Neural cell (in vitro differentiated cells): Measurements from ENCODE around the gene SDCCAG8. TPM values are rescaled to one million over a fixed set of nuclear protein-coding genes. Genes with fewer than 3 reads are reported as not detected.

Experiments used
- H2AFZ ChIP-seq: fragments of 200-600, 300-800 bp; sonication (generic), shearing (Covaris generic); 2 replicates; pipeline ENCODE4 v1.6.0; 2014; ENCODE audit warnings: low read depth, mild to moderate bottlenecking, antibody characterized with exemption, low read length, moderate library complexity
- H3F3A ChIP-seq: fragments of 200-600 bp; shearing (Covaris generic); 2 replicates; pipeline ENCODE4 v1.6.1; 2016; ENCODE audit warnings: mild to moderate bottlenecking, moderate library complexity, mixed read lengths, antibody characterized with exemption, low read length; ENCODE audit not compliant: insufficient read depth, poor library complexity, severe bottlenecking
- H3K27ac ChIP-seq: fragments of 200-600, 300-800 bp; sonication (generic), shearing (Covaris generic); 2 replicates; pipeline ENCODE4 v1.5.1; 2014; ENCODE audit warnings: mild to moderate bottlenecking, low read length, moderate library complexity
- H3K27me3 ChIP-seq: fragments of 300-800, 200-600 bp; sonication (generic), shearing (Covaris generic); 2 replicates; pipeline ENCODE4 v1.6.0; 2014; ENCODE audit warnings: mild to moderate bottlenecking, low read depth, low read length, moderate library complexity; ENCODE audit not compliant: insufficient read depth
- H3K36me3 ChIP-seq: fragments of 300-800, 200-600 bp; sonication (generic), shearing (Covaris generic); 2 replicates; pipeline ENCODE4 v1.5.1; 2014; ENCODE audit warnings: mild to moderate bottlenecking, antibody characterized with exemption, low read length, moderate library complexity; ENCODE audit not compliant: insufficient read depth
- H3K4me2 ChIP-seq: fragments of 300-800, 200-600 bp; sonication (generic), shearing (Covaris generic); 2 replicates; pipeline ENCODE4 v1.6.0; 2014; ENCODE audit warnings: mild to moderate bottlenecking, low read length
- H3K4me3 ChIP-seq: fragments of 300-800, 200-600 bp; sonication (generic), shearing (Covaris generic); 2 replicates; pipeline ENCODE4 v1.5.1; 2014; ENCODE audit warnings: mild to moderate bottlenecking, low read length, moderate library complexity
- H3K79me2 ChIP-seq: fragments of 200-600 bp; shearing (Covaris generic); replicated peaks from 2 replicates; pipeline ENCODE4 v1.6.0; 2014; ENCODE audit warnings: mild to moderate bottlenecking, low read length, moderate library complexity; ENCODE audit not compliant: insufficient read depth
- H3K9ac ChIP-seq: fragments of 300-800, 200-600 bp; sonication (generic), shearing (Covaris generic); 2 replicates; pipeline ENCODE4 v1.6.1; 2016; ENCODE audit warnings: mild to moderate bottlenecking, low read length, mixed read lengths
- H3K9me2 ChIP-seq: fragments of 200-600 bp; shearing (Covaris generic); 2 replicates; pipeline ENCODE4 v1.6.1; 2016; ENCODE audit warnings: mild to moderate bottlenecking, low read length, mixed read lengths; ENCODE audit not compliant: insufficient read depth
- H3K9me3 ChIP-seq: fragments of 200-600, 300-800 bp; sonication (generic), shearing (Covaris generic); 2 replicates; pipeline ENCODE4 v1.6.1; 2016; ENCODE audit warnings: mild to moderate bottlenecking, mixed run types, low read length, moderate library complexity, mixed read lengths
- H4K20me1 ChIP-seq: fragments of 200-600 bp; shearing (Covaris generic); 2 replicates; pipeline ENCODE4 v1.6.1; 2016; ENCODE audit warnings: mild to moderate bottlenecking, mixed run types; ENCODE audit not compliant: insufficient read depth
- CTCF ChIP-seq: fragments of 450-650 bp; IDR thresholded peaks from 2 replicates; pipeline ENCODE4 v1.5.1; 2014; ENCODE audit warnings: antibody characterized with exemption, mild to moderate bottlenecking, moderate library complexity; ENCODE audit not compliant: poor library complexity, severe bottlenecking
- EP300 ChIP-seq: fragments of 450-650 bp; conservative IDR thresholded peaks from 2 replicates; pipeline ENCODE4 v1.6.1; 2014; ENCODE audit warnings: antibody characterized with exemption, mild to moderate bottlenecking, moderate library complexity; ENCODE audit not compliant: poor library complexity, severe bottlenecking
- EZH2 ChIP-seq: fragments of 200-600, 300-800 bp; shearing (Covaris generic), sonication (generic); IDR thresholded peaks from 2 replicates; pipeline ENCODE4 v1.6.1; 2014; ENCODE audit warnings: antibody characterized with exemption, low read length, borderline replicate concordance, mild to moderate bottlenecking; ENCODE audit not compliant: insufficient read depth, poor library complexity, severe bottlenecking
- MXI1 ChIP-seq: fragments of 450-650 bp; conservative IDR thresholded peaks from 2 replicates; pipeline ENCODE4 v1.6.1; 2014; ENCODE audit warnings: antibody characterized with exemption, mild to moderate bottlenecking; ENCODE audit not compliant: poor library complexity, severe bottlenecking
- POLR2AphosphoS5 ChIP-seq: IDR thresholded peaks from 2 replicates; pipeline ENCODE4 v1.6.1; 2012
- RAD21 ChIP-seq: fragments of 450-650 bp; conservative IDR thresholded peaks from 2 replicates; pipeline ENCODE4 v1.6.1; 2014; ENCODE audit warnings: antibody characterized with exemption, mild to moderate bottlenecking, moderate library complexity
- REST ChIP-seq: IDR thresholded peaks from 2 replicates; pipeline ENCODE4 v1.6.1; 2012; ENCODE audit warnings: borderline replicate concordance
- SMC3 ChIP-seq: fragments of 450-650 bp; conservative IDR thresholded peaks from 2 replicates; pipeline ENCODE4 v1.6.1; 2014; ENCODE audit warnings: antibody characterized with exemption, mild to moderate bottlenecking, moderate library complexity; ENCODE audit not compliant: poor library complexity
- TAF1 ChIP-seq: IDR thresholded peaks from 2 replicates; pipeline ENCODE4 v1.6.1; 2012; ENCODE audit warnings: low read depth
- polyA plus RNA-seq: library from polyadenylated mRNA; depleted of rRNA; stranded (reverse); fragments of >200 nt; gene quantifications from 2 replicates; pipeline ENCODE4 v1.2.3, GENCODE V29; 2014

Gene SDCCAG8
- polyA plus RNA-seq, 1 donor from 2014 or later = 32.2 TPM

GRCh38 chr1:243503155-243503554, 247.3 kb downstream of the SDCCAG8 start:
- Histone ChIP-seq H3K4me3 (no peak overlapping the region), H3K27me3 (no peaks in the 10 kb centered on the region), H3K9me2 (no peaks in the 10 kb centered on the region), H3K27ac (no peak overlapping the region), H3K4me2 (no peak overlapping the region), H4K20me1 (no peaks in the 10 kb centered on the region), H2AFZ (no peak overlapping the region), H3F3A (no peaks in the 10 kb centered on the region), H3K79me2 (no peaks in the 10 kb centered on the region), H3K9ac (no peak overlapping the region), H3K36me3 (peaks cover 12% of the 10 kb centered on the region), H3K9me3 (no peaks in the 10 kb centered on the region)
- TF ChIP-seq EZH2 = no peak
- no peak for TF ChIP-seq RAD21
- no peak for TF ChIP-seq EP300
- TF ChIP-seq REST = no peak
- no peak for TF ChIP-seq SMC3
- TF ChIP-seq CTCF = no peak

GRCh38 chr1:243505986-243506689, 250.3 kb downstream of the SDCCAG8 start:
- Histone ChIP-seq H3K27ac (no peak overlapping the region), H3K4me2 (no peak overlapping the region), H3K36me3 (peaks cover 18% of the 10 kb centered on the region), H3K9ac (no peak overlapping the region), H3K79me2 (no peaks in the 10 kb centered on the region), H3K9me3 (no peaks in the 10 kb centered on the region), H3K4me3 (no peak overlapping the region), H2AFZ (no peak overlapping the region), H3F3A (no peaks in the 10 kb centered on the region), H4K20me1 (no peaks in the 10 kb centered on the region), H3K9me2 (no peaks in the 10 kb centered on the region), H3K27me3 (no peaks in the 10 kb centered on the region)
- no peak for TF ChIP-seq EZH2
- no peak for TF ChIP-seq CTCF
- no peak for TF ChIP-seq TAF1
- no peak for TF ChIP-seq EP300
- TF ChIP-seq MXI1 = no peak
- TF ChIP-seq RAD21 = no peak
- TF ChIP-seq SMC3 = no peak
- TF ChIP-seq REST = no peak
- no peak for TF ChIP-seq POLR2AphosphoS5
